GM20431 (cell line): Measurements from ENCODE around the gene SELENOI.
"Not testable (repeated sequence)": the region's sequence is repeated elsewhere in the genome, so short reads cannot be mapped to it uniquely, and the experiment has no call there.

Experiments used
- in situ Hi-C: fragments of 300-500 bp; cut with MseI, MboI; formaldehyde crosslinking; loops from one replicate; pipeline ENCODE4 v1.15.0; 2020; ENCODE audit warnings: low sequenced_read_pairs; ENCODE audit not compliant: unreplicated experiment

The SELENOI gene

DNA sequence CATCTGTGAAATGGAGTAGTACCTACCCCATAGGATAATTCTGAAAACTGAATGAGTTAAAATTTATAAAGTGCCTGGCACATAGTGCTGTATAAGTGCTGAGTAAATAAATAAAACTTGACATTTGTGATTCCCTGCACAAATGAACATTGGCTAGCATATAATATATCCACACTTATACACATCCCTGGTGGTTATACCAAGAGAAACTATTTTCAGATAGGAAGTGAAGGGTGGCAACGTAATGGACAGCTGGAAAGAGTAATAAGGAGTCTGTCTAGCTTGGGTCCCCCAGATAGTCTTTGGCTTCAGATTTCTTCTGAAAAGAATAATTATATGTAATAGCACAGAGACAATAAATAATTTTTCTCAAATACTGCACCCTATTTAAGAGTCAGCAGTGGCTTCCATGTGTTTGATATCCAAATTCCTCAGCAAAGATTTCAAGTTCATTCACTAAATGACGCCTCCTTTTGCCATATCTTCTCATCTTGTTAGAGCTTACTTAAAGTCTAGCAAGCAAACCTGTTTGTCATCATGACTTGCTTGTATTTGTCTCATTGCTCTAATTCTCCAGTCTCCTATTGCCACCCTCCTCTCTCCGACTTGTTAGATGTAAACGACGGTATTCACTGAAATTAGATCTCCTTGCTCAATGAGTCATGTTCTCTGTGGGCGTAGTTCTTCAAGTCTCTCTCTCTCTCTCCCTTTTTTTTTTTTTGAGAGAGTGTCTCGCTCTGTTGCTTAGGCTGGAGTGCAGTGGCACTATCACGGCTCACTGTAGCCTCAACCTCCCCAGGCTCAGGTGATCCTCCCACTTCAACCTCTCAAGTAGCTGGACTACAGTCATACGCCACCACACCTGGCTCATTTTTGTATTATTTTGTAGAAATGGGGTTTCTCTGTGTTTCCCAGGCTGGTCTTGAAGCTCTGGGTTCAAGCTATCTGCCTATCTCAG is 9.4 kb downstream of the SELENOI start:
- in situ Hi-C loops: no loop called here

DNA sequence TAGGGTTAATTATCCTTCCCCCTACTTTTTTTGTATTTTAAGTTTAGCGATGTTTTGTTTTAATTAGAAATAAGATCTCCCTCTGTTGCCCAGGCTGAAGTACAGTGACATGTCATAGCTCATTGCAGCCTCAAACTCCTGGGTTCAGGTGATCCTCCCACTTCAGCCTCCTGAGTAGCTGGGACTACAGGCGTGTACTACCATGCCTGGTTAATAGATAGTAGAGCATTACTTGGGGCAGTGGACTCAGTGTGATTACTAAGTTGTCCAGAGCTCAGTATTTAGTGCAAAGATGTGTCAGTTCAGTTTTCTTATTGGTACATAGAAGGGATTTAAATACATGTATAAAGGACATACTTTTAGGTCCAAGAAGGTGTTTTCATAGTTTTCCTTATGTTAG is 10.2 kb downstream of the SELENOI start:
- in situ Hi-C loops: no loop called here

DNA sequence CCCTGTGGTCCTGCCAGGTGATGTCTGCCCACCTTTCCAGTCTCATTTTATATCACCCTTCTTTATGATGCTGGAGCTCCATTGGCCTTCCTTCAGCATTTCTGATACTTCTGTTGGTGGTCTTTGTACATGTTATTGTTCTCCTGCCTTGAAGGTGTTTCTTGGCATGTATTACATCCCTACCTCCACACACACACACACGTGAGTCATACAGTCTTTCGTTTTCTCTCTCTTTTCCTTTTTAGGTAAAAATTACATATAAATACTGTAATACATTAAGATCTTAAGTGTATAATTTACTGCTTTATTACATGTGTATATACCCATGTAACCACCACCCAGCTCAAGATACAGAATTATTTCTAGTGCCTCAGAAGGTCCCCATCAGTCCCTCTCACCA is 10.8 kb downstream of the SELENOI start:
- in situ Hi-C loops: no loop called here

DNA sequence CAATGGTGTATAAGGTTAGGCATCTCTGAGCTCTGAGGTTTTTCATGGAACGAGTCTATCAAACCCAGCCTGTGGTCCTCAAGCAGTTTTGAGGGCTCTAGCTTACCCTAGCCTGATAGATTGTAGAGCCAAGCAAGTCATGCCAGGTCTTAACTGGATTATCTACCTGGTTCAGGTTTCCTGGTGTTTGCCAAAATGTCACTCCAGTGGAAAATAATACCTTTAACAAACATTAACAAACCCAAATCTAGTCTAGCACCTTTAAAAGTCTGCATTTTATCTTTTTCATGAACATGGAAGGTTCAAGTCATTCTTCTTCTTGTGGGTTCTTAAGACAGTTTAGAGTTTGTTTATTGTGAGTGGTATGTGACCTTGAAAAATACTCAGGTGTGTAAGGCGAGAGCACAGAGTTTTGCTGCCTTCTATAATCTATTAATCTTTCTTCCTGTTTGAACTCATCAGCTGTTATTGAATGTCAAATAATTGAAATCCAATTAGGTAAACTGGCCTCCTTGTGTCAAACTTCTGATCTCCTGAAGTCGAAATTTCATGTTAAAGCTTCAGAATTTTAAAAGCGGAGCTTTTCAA is 14.0 kb downstream of the SELENOI start:
- in situ Hi-C loops: no loop called here

DNA sequence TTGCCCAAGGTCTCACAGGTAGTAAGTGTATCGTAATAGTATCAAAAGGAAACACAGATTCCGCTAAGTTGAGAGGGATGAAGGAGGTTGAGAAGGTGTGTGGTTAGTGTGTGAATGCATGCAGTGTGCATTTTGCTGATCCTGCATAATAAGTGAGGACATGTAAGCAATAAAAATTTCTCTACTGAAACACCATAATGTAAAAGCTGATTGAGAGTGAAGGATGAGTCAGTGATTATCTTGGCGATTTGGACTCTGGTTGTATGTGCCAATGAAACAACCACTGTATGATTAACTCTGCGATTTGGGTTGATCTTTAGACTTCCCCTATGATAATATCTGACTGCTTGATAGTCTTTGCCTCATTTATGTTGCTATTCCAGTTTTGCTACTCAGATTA is 17.4 kb downstream of the SELENOI start:
- in situ Hi-C loops: no loop called here

DNA sequence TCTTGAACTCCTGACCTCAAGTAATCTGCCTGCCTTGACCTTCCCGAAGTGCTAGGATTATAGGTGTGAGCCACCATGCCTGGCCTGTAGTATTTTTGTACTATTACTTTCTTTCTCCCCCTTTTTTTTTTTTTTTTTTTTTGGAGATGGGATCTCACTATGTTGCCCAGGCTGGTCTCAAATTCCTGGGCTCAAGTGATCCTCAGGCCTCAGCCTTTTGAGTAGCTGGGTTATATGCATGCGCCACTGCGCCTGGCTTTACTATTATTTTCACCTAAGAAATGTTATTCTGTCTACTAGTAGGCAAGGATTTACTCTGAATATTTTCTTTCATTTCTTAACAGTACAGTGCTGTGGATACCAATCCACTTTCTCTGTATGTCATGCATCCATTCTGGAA is 18.0 kb downstream of the SELENOI start:
- in situ Hi-C loops: no loop called here

DNA sequence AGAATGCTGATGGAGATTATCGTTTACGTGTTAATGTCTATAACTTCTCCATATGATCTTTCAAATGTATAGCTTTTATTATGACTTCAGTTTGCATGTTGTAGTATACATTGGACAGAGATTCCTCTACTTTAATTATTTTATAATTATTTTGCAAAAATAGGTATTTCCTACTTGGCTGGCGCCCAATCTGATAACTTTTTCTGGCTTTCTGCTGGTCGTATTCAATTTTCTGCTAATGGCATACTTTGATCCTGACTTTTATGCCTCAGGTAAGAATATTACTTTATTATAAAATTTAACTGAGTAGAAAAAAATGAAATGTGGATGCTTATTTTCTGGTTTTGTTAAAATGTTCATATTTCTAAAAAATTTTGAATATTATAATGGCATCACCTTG is 18.7 kb downstream of the SELENOI start:
- in situ Hi-C loops: no loop called here

- in situ Hi-C loops: no loop called here
These were observed 21.0 kb downstream of the SELENOI start for GRCh38 chr2:26366957-26367356.

GRCh38 chr2:26369664-26370063 is 23.7 kb downstream of the SELENOI start:
- in situ Hi-C loops: not testable (repeated sequence)

- in situ Hi-C loops: not testable (repeated sequence)
These were observed 25.0 kb downstream of the SELENOI start for GRCh38 chr2:26370909-26371308.

DNA sequence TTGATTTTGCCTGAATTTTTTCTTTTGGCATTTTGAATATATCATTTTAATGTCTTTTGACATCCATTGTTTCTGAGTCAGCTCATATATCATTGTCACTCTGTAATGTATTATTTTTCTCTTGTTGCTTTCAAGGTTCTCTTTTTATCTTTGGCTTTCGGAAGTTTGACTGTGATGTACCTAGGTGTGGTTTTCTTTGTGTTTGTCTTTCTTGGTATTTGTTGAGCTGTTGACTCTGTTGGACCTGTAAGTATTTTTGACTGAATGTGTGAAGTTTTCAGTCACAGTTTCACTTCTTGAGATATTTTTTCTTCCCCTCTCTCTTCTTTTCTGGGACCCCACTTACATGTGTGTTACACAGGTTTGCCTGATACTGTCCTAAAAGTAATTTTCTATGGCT is 30.9 kb downstream of the SELENOI start:
- in situ Hi-C loops: no loop called here

- in situ Hi-C loops: no loop called here
These were observed 34.3 kb downstream of the SELENOI start for GRCh38 chr2:26380281-26380680.

DNA sequence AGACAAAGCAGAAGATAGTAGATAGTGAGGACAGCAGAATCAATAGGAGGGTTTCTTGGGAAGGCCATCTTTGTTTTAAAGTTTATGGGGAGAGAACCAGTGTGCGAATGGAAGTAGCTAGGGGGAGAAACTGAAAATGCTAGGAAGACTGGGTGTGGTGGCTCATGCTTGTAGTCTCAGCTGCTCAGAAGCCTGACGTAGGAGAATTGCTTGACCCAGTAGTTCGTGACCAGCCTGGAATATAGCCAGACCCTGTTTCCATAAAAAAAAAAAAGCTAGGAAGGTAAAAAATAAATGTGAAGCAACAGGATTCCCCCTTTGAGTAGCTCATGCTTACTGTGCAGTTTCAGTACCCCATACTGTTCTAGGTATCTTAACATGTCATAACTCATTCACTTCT is 36.6 kb downstream of the SELENOI start:
- in situ Hi-C loops: no loop called here

GRCh38 chr2:26384183-26384582 is 38.2 kb downstream of the SELENOI start:
- in situ Hi-C loops: no loop called here

- in situ Hi-C loops: no loop called here
These were observed 38.7 kb downstream of the SELENOI start for GRCh38 chr2:26384597-26384996.

DNA sequence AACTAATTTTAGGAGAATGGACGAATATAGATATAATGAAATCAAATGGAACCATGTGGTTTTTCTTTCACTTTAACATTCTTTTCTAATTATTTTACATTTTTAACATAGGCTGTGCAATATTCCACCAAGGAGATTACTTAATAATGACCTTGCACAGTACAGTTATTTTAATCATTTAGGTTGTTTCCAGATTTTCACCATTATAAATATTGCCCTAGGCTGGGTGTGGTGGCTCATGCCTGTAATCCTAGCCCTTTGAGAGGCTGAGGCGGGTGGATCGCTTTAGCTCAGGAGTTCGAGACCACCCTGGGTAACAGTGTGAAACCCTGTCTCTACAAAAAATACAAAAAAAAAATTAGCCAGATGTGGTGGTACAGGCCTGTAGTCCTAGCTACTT is 41.2 kb downstream of the SELENOI start:
- in situ Hi-C loops: no loop called here

GRCh38 chr2:26394694-26395093 is 48.8 kb downstream of the SELENOI start:
- in situ Hi-C loops: no loop called here

GRCh38 chr2:26395394-26395793 is 49.5 kb downstream of the SELENOI start:
- in situ Hi-C loops: no loop called here

- in situ Hi-C loops: no loop called here
These were observed 50.9 kb downstream of the SELENOI start for GRCh38 chr2:26396734-26397298.

- in situ Hi-C loops: no loop called here
These were observed 53.9 kb downstream of the SELENOI start for GRCh38 chr2:26399771-26400376.

- in situ Hi-C loops: no loop called here
These were observed 54.8 kb downstream of the SELENOI start for GRCh38 chr2:26400723-26401122.
